Activated CD8-positive, alpha-beta memory T cell treated with anti-CD3 and anti-CD28 coated beads for 24 hours (primary cell): Measurements from ENCODE around the gene FAF2.
"Not testable (repeated sequence)": the region's sequence is repeated elsewhere in the genome, so short reads cannot be mapped to it uniquely, and the experiment has no call there.

Experiments
- DNase-seq: peaks from one replicate; pipeline ENCODE4 v3.0.0-alpha.2; 2020

The FAF2 gene

DNA sequence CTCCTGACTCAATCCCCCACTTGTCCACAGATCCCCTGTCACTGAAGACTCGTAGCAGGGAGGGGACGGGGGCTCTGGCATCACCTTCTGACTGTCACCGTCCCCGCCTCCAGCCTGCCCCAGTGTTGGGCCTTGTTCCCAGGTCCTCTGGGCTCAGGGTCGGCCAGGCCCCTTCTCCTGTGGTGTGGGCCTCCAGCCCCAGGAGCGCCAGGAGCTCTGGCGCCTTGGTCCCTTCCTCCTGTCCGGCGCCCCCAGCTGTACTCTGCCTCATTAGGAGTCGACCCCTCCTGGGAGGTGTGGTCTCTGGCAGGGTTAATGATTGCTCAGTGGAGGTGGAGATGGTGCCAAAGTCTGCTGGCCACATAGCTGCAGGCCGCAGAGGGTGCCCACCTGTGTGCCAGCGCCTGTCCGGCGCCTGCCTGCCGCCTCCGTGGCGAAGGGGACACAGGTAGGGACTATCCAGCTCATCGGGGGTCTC lies 100.8 kb downstream of the FAF2 start, which contains the start of gene CDHR2:
CDHR2 (plus strand) TSS at position 376 of the 478 bp plus-strand sequence. CDS start 16,011 bp downstream, outside the sequence.
- DNase-seq, result no peak

DNA sequence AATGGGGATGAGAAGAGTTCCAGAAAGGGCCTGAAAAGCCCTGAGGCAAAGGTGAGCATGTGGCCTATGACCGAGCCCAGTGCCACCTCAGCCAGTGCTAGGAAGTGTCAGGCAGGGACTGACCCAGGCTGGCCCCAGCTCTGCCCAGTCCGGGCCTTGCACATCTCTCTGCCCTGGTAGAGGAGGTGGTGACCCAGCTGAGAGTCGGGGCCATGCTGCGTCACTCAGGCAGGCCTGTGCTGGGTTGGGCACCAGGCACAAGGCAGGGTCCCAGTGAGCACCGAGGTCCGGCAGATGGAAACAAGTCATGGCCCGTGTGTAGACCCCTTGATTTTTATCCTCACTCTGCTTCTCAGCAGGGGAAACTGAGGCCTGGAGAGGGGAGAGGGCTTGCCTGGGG lies 101.7 kb downstream of the FAF2 start:
- no peak for DNase-seq

DNA sequence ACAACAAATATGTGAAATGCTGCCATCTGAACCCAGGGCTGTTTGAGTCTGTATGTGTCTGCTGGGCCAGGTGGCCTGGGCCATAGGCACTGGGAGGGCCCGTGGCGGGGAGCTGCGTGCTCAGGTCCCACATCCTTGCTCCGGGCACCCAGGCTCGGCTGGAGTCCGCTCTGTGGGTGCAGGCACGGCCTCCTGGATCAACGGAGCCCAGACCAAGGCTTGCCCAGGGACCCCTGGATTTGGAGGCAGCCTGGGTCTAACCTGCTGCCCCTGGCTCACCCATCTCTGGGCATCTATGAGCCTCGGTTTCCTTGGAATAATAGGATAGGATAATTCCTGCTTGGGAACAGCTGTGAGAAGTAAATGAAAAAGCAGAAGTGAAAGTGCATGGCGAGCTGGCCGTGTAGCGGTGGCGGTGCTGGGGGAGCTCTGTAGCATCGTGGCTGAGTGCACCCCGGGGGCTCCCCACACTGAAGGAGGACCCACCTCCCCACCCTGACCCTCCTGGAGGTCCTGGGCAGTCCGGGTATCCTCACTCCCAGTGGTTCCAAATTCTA lies 102.2 kb downstream of the FAF2 start:
- no peak for DNase-seq

DNA sequence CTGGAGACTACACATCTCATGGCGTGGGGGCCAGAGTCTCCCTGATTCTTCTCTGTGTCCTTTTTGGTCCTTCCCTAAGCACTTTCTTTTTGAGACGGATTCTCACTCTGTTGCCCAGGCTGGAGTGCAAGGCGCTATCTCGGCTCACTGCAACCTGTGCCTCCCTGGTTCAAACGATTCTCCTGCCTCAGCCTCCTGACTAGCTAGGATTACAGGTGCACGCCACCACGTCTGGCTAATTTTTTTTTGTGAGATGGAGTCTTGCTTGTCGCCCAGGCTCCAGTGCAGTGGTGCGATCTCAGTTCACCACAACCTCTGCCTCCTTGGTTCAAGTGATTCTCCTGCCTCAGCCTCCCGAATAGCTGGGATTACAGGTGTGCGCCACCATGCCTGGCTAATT lies 102.8 kb downstream of the FAF2 start:
- DNase-seq, result not testable (repeated sequence)

DNA sequence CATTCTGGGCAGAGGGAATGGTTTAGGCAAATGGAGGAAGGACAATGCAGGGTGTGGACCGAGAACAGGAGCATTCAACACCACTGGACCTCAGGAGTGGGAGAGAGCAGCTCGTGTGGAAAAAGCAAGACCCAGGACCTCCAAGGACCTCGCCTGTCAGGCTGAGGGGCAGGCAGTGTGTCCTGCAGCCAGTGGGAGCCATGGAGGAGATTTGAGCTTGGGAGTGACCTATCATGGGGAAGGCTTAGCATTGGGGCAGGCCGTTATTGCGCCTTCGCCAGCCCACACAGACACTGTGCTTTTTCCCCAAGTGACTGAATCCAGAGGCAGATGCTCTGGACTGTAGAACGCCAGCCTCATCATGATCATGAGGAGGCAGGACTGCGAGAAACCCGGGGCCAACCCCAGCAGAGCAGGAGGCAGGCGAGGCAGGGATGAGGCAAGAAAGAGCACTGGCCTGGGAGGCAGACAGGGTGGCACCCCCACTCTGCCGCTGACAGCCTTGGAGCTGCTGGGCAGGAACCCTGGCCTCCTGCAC lies 104.2 kb downstream of the FAF2 start:
- no peak for DNase-seq

DNA sequence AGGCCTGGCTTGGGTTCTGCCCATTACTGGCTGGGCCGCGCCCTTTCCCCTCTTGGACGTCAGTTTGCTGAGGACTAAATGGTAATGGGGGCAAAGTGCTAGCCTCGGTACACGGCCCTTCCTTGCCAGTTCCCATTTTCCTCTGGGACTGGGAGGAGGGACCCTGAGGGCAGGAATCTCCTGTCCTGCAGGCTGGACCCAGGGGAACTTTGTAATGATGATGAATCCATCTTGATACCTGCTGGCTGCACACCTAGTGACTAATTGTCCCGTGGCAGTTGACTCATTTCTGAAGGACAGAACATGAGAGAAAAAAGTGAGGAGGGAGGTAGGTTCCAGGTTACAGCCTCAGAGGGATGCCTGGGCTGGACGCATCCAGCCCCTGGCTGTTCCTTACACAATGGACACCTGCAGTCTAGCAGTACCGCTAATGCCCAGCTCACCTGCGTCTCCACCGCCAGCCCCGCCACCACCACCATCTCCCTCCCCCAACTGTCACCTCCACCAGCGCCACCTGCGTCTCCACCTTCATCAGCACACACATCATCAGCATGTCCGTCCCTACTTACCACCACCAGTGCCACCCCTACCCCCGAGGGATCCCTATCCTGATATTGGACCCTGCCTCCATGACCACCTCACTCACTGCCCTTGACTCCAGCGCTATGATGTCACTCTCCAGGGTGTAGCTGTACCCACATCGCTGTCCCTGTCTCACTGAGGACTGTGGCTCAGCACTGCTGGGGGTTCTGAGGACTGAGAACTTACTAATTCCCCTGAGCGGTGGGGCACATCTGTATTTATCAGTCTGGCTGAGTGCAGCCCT lies 105.3 kb downstream of the FAF2 start:
- DNase-seq, result no peak

DNA sequence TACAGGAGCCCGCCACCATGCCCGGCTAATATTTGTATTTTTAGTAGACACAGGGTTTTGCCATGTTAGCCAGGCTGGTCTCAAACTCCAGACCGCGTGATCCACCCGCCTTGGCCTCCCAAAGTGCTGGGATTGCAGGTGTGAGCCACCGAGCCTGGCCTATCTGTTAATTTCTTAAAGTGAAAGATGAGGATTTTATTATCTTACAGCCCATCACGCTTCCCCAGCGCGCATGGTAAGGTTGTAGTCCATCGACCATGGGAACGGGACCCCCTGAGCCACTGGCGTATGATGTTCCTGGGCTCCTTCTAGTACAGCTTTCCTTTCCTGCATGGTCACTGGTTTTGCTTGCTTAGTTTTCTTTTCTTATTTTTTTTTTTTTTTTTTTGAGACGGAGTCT lies 109.7 kb downstream of the FAF2 start:
- DNase-seq, result no peak
